ENCODE results near the gene AKR1C2. TPM values are rescaled to one million over a fixed set of nuclear protein-coding genes. Genes with fewer than 3 reads are reported as not detected.
"Not testable (repeated sequence)": the region's sequence is repeated elsewhere in the genome, so short reads cannot be mapped to it uniquely, and the experiment has no call there.

The AKR1C2 gene
- total RNA-seq, 1 experiment from 2014 or later = 0.25 TPM

GRCh38 chr10:4998671-4999070, 5.0 kb downstream of the AKR1C2 start (continued):
- TF ChIP-seq YY1 (IDR thresholded peaks at IDR 0.05; ENCODE audit: extremely low read depth, insufficient replicate concordance, low read depth, low read length) = no peak
- TF ChIP-seq SIN3A (IDR thresholded peaks at IDR 0.05; ENCODE audit: low read depth) = no peak
- TF ChIP-seq EGR1 (IDR thresholded peaks at IDR 0.05; ENCODE audit: low read depth) = no peak
- TF ChIP-seq EZH2phosphoT487 (IDR thresholded peaks at IDR 0.05; ENCODE audit: borderline replicate concordance) = no peak
- no peak for TF ChIP-seq ZBTB33 (IDR thresholded peaks at IDR 0.05; ENCODE audit: extremely low read depth, insufficient replicate concordance, low read length)
- no peak for TF ChIP-seq CEBPB (IDR thresholded peaks at IDR 0.05; ENCODE audit: low read depth)
- TF ChIP-seq EZH2 (IDR thresholded peaks at IDR 0.05) = no peak
- no peak for TF ChIP-seq SRF (IDR thresholded peaks at IDR 0.05; ENCODE audit: low read depth)

DNA sequence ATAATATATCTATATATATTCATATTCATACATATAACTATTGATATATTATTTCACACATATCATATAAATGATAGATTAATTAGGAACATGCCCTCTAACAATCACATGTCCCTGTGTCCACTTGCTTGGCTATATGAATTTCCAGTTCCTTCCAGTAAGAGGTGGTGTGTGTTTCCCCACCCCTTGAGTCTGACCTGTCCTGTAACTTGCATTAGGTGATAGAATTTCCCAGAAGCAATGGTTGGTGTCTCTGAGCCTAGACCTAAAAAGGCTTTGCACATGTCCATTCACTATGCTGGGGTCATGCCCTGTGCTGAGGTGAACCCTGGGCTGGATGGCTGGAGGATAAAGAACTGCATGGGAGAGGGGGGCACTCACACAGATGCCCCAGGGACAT, 9.4 kb downstream of the AKR1C2 start:
- H3K36me3 ChIP-seq (ENCODE audit: control insufficient read depth in 1 of 2, insufficient read depth in 2 of 2, low read length in 2 of 2); H3K27me3 ChIP-seq (ENCODE audit: insufficient read depth, low read length); H3K4me3 ChIP-seq (replicated peaks in 1 of 2; ENCODE audit: low read depth in 1 of 2, low read length in 2 of 2); POLR2A ChIA-PET; BruUV-seq (replicated peaks); CTCF ChIA-PET; H3K9me2 ChIP-seq (ENCODE audit: insufficient read depth); H4K20me1 ChIP-seq (ENCODE audit: insufficient read depth); H3K79me2 ChIP-seq (ENCODE audit: insufficient read depth, low read length); H2AFZ ChIP-seq (ENCODE audit: low read depth, low read length, poor library complexity, severe bottlenecking); H3K4me1 ChIP-seq (ENCODE audit: control insufficient read depth in 1 of 2, insufficient read depth in 2 of 2, low read length in 2 of 2); H3K9ac ChIP-seq (ENCODE audit: low read length); H3K27ac ChIP-seq (ENCODE audit: low read depth, low read length); H3K4me2 ChIP-seq (ENCODE audit: low read length); RAD21 ChIA-PET (ENCODE audit: low non-redundant PET in 1 of 2, low total read pairs in 2 of 2, uncharacterized antibody in 2 of 2, unreplicated experiment in 2 of 2); intact Hi-C loops (cut with micrococcal nuclease); DNase-seq (ENCODE audit: low read depth, low spot score); ATAC-seq; H3K9me3 ChIP-seq (ENCODE audit: control insufficient read depth in 1 of 2, insufficient read depth in 1 of 2, low read depth in 1 of 2, low read length in 2 of 2): not testable (repeated sequence)

DNA sequence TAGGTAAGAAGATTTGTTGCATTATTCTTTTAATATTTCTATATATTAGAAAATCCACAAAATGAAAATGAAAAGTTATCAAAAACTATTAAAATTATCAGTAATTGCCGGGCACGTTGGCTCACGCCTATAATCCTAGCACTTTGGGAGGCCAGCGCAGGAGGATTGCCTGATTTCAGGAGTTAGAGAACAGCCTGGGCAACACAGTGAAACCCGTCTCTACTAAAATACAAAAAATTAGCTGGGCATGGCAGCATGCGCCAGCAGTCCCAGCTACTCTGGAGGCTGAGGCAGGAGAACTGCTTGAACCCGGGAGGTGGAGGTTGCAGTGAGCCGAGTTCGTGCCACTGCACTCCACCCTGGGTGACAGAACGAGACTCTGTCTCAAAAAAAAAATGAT, 11.1 kb downstream of the AKR1C2 start:
- DNase-seq (ENCODE audit: low read depth, low spot score); H3K9me3 ChIP-seq (ENCODE audit: control insufficient read depth in 1 of 2, insufficient read depth in 1 of 2, low read depth in 1 of 2, low read length in 2 of 2); intact Hi-C loops (cut with micrococcal nuclease); RAD21 ChIA-PET (ENCODE audit: low non-redundant PET in 1 of 2, low total read pairs in 2 of 2, uncharacterized antibody in 2 of 2, unreplicated experiment in 2 of 2); H4K20me1 ChIP-seq (ENCODE audit: insufficient read depth); H3K9me2 ChIP-seq (ENCODE audit: insufficient read depth); CTCF ChIA-PET; H3K79me2 ChIP-seq (ENCODE audit: insufficient read depth, low read length); H2AFZ ChIP-seq (ENCODE audit: low read depth, low read length, poor library complexity, severe bottlenecking); H3K36me3 ChIP-seq (ENCODE audit: control insufficient read depth in 1 of 2, insufficient read depth in 2 of 2, low read length in 2 of 2); BruUV-seq (replicated peaks); H3K27me3 ChIP-seq (ENCODE audit: insufficient read depth, low read length); POLR2A ChIA-PET; ATAC-seq; H3K4me1 ChIP-seq (ENCODE audit: control insufficient read depth in 1 of 2, insufficient read depth in 2 of 2, low read length in 2 of 2); H3K4me2 ChIP-seq (ENCODE audit: low read length); H3K4me3 ChIP-seq (replicated peaks in 1 of 2; ENCODE audit: low read depth in 1 of 2, low read length in 2 of 2); H3K27ac ChIP-seq (ENCODE audit: low read depth, low read length); H3K9ac ChIP-seq (ENCODE audit: low read length): not testable (repeated sequence)

GRCh38 chr10:4991463-4991862, 12.2 kb downstream of the AKR1C2 start:
- H3K27ac ChIP-seq (ENCODE audit: low read depth, low read length); BruUV-seq (replicated peaks); H3K27me3 ChIP-seq (ENCODE audit: insufficient read depth, low read length); H3K4me1 ChIP-seq (ENCODE audit: control insufficient read depth in 1 of 2, insufficient read depth in 2 of 2, low read length in 2 of 2); RAD21 ChIA-PET (ENCODE audit: low non-redundant PET in 1 of 2, low total read pairs in 2 of 2, uncharacterized antibody in 2 of 2, unreplicated experiment in 2 of 2); H3K9ac ChIP-seq (ENCODE audit: low read length); H3K79me2 ChIP-seq (ENCODE audit: insufficient read depth, low read length); H3K9me2 ChIP-seq (ENCODE audit: insufficient read depth); H3K36me3 ChIP-seq (ENCODE audit: control insufficient read depth in 1 of 2, insufficient read depth in 2 of 2, low read length in 2 of 2); ATAC-seq; H2AFZ ChIP-seq (ENCODE audit: low read depth, low read length, poor library complexity, severe bottlenecking); H3K9me3 ChIP-seq (ENCODE audit: control insufficient read depth in 1 of 2, insufficient read depth in 1 of 2, low read depth in 1 of 2, low read length in 2 of 2); DNase-seq (ENCODE audit: low read depth, low spot score); H4K20me1 ChIP-seq (ENCODE audit: insufficient read depth); H3K4me2 ChIP-seq (ENCODE audit: low read length); POLR2A ChIA-PET; H3K4me3 ChIP-seq (replicated peaks in 1 of 2; ENCODE audit: low read depth in 1 of 2, low read length in 2 of 2); intact Hi-C loops (cut with micrococcal nuclease); CTCF ChIA-PET: not testable (repeated sequence)

All from HCT116 (cell line).